HEK293T (cell line): ENCODE measurements around the gene SLC12A7.

Source experiments
- BHLHE40 ChIP-seq: fragments of 450-650 bp; IDR thresholded peaks from 2 replicates; pipeline ENCODE4 v1.6.1; 2016; ENCODE audit warnings: mild to moderate bottlenecking, moderate library complexity, borderline replicate concordance
- ELF4 ChIP-seq: fragments of 450-650 bp; IDR thresholded peaks from 2 replicates; pipeline ENCODE4 v1.6.1; 2017; ENCODE audit warnings: antibody characterized with exemption
- FOXM1 ChIP-seq: fragments of 450-650 bp; IDR thresholded peaks from 2 replicates; pipeline ENCODE4 v1.6.1; 2017; ENCODE audit warnings: mild to moderate bottlenecking, borderline replicate concordance
- SP1 ChIP-seq: fragments of 450-650 bp; IDR thresholded peaks from 2 replicates; pipeline ENCODE4 v1.6.1; 2017
- SUZ12 ChIP-seq: fragments of 450-650 bp; IDR thresholded peaks from 2 replicates; pipeline ENCODE4 v1.6.1; 2016; ENCODE audit warnings: mild to moderate bottlenecking

DNA sequence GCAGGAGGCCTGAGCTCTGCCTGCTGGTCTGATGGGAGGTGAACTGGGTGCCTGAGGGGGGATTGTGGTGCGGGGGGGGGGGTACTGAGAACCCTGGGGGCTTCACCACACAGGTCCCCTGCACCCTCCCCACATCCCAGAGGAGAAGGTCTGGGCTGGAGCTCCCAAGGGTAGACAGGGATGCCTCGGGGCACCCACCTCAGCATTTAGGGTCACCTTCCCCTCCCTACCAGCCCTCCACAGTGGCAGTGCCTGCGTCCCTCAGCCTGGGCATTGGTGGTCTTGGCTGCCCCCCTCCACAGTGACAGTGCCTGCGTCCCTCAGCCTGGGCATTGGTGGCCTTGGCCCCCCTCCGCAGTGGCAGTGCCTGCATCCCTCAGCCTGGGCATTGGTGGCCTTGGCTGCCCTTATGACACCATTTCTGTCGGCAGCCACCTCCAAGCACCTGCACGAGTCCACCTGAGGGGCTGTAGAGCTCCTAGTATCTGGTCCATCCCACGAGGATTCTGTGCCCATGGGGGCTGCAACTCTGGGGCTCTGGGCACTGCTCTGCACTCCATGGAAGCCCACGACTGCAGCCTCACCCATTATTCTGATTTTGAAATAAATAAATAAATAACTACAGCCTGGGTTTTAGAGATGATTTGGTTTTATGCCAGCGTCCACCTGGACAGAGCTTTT, 81.8 kb downstream of the SLC12A7 start:
- TF ChIP-seq SP1 (no peak), ELF4 (no peak), BHLHE40 (no peak), FOXM1 (no peak), SUZ12 (no peak)
